T1000 (cell line): ENCODE results near the gene ELMO1.

Experiments used
- DNase-seq: peaks from one replicate; lab custom pipeline; 2025; ENCODE audit warnings: mixed read lengths; lab: John Stamatoyannopoulos, UW

Gene ELMO1

GRCh38 chr7:36911788-36912187 is 536.9 kb downstream of the ELMO1 start:
- no peak for DNase-seq

- DNase-seq, result no peak
These were observed 537.8 kb downstream of the ELMO1 start for GRCh38 chr7:36910859-36911258.

- no peak for DNase-seq
These were observed 538.3 kb downstream of the ELMO1 start for GRCh38 chr7:36910401-36910800.

GRCh38 chr7:36906956-36907635 is 541.6 kb downstream of the ELMO1 start:
- no peak for DNase-seq

- no peak for DNase-seq
These were observed 542.2 kb downstream of the ELMO1 start for GRCh38 chr7:36906448-36906847.

- no peak for DNase-seq
These were observed 542.8 kb downstream of the ELMO1 start for GRCh38 chr7:36905841-36906240.

- no peak for DNase-seq
These were observed 543.9 kb downstream of the ELMO1 start for GRCh38 chr7:36904802-36905201.

GRCh38 chr7:36904101-36904500 is 544.6 kb downstream of the ELMO1 start:
- DNase-seq, result no peak

GRCh38 chr7:36900988-36901710 is 547.5 kb downstream of the ELMO1 start:
- DNase-seq, result no peak

- DNase-seq, result no peak
These were observed 550.5 kb downstream of the ELMO1 start for GRCh38 chr7:36898186-36898585.

GRCh38 chr7:36896956-36897590 is 551.6 kb downstream of the ELMO1 start:
- no peak for DNase-seq

- DNase-seq, result no peak
These were observed 552.2 kb downstream of the ELMO1 start for GRCh38 chr7:36896418-36896817.

- DNase-seq, result no peak
These were observed 553.5 kb downstream of the ELMO1 start for GRCh38 chr7:36895192-36895591.

- no peak for DNase-seq
These were observed 554.5 kb downstream of the ELMO1 start for GRCh38 chr7:36894190-36894589.

- DNase-seq, result no peak
These were observed 559.5 kb downstream of the ELMO1 start for GRCh38 chr7:36889182-36889581.

GRCh38 chr7:36887969-36888368 is 560.7 kb downstream of the ELMO1 start:
- no peak for DNase-seq

GRCh38 chr7:36887233-36887632 is 561.4 kb downstream of the ELMO1 start:
- DNase-seq, result no peak

GRCh38 chr7:36884910-36885309 is 563.8 kb downstream of the ELMO1 start:
- no peak for DNase-seq

GRCh38 chr7:36884351-36884750 is 564.3 kb downstream of the ELMO1 start:
- no peak for DNase-seq

- DNase-seq, result no peak
These were observed 567.3 kb downstream of the ELMO1 start for GRCh38 chr7:36881233-36881874.

GRCh38 chr7:36880108-36880507 is 568.6 kb downstream of the ELMO1 start:
- DNase-seq, result no peak

GRCh38 chr7:36879021-36879420 is 569.6 kb downstream of the ELMO1 start:
- DNase-seq, result no peak

- no peak for DNase-seq
These were observed 570.4 kb downstream of the ELMO1 start for GRCh38 chr7:36878288-36878687.
